HepG2 (cell line): ENCODE data around the gene SIM1. TPM values are rescaled to one million over a fixed set of nuclear protein-coding genes. Genes with fewer than 3 reads are reported as not detected.

Experiments
- ATAC-seq: fragments of 200-7000 bp; cut with Tn5 transposase; 3 replicates; pipeline ENCODE4 v1.9.1; 2020; ENCODE audit warnings: mild to moderate bottlenecking, moderate library complexity
- BruUV-seq: library from RNA; stranded (reverse); fragments of 400-500 nt; replicated peaks from 2 replicates; lab custom pipeline; 2021; lab: Mats Ljungman, UMichigan
- CTCF ChIA-PET: fragments of 300-600 bp; formaldehyde crosslinking; extraction: SDS; loops from one replicate; lab custom pipeline; 2021; ENCODE audit warnings: low total read pairs, inconsistent platforms, low intra/inter-chr PET ratio; lab: Yijun Ruan, JAX
- POLR2A ChIA-PET: fragments of 350-600 bp; sonication (Branson Sonifier 250); formaldehyde crosslinking; loops from one replicate; lab custom pipeline; 2020; ENCODE audit warnings: antibody characterized with exemption, inconsistent platforms; lab: Yijun Ruan, JAX
- DNase-seq: peaks from one replicate; pipeline ENCODE4 v3.0.0-alpha.2; 2015; ENCODE audit warnings: low spot score
- FAIRE-seq: peaks from 3 replicates; lab custom pipeline; 2011; peaks lifted over from hg19 to GRCh38; lab: Jason Lieb, UNC
- H2AFZ ChIP-seq: one replicate; pipeline ENCODE4 v1.6.1; 2011; ENCODE audit warnings: low read length, inconsistent platforms
- H3K27ac ChIP-seq: fragments of 300-600 bp; 3 replicates; pipeline ENCODE4 v1.8.0; 2011; ENCODE audit warnings: mixed run types, mild to moderate bottlenecking, mixed read lengths, low read length, inconsistent platforms; ENCODE audit not compliant: insufficient read depth; ENCODE audit errors: extremely low read length
- H3K27me3 ChIP-seq, 2 experiments: fragments of 200-600 bp in 1 of 2; 2 replicates in 1 of 2; 3 replicates in 1 of 2; pipeline versions ENCODE4 v1.6.0 to v1.8.0; 2011; ENCODE audit warnings: low read length in 2 of 2, mild to moderate bottlenecking in 2 of 2, moderate library complexity in 2 of 2, inconsistent platforms in 1 of 2; ENCODE audit not compliant: insufficient read depth in 2 of 2, control insufficient read depth in 1 of 2
- H3K36me3 ChIP-seq, 2 experiments: fragments of 200-600 bp in 1 of 2; replicated peaks in 1 of 2; 2 replicates in 1 of 2; 3 replicates in 1 of 2; pipeline versions ENCODE4 v1.5.1 to v1.8.0; 2011; ENCODE audit warnings: low read length in 2 of 2, inconsistent platforms in 1 of 2; ENCODE audit not compliant: insufficient read depth in 2 of 2, control insufficient read depth in 1 of 2
- H3K4me1 ChIP-seq: 2 replicates; pipeline ENCODE4 v1.5.1; 2012; ENCODE audit warnings: low read length, inconsistent platforms; ENCODE audit not compliant: insufficient read depth
- H3K4me2 ChIP-seq: 2 replicates; pipeline ENCODE4 v1.6.0; 2011; ENCODE audit warnings: low read depth, low read length, inconsistent platforms
- H3K4me3 ChIP-seq, 3 experiments: fragments of 200-600 bp in 1 of 3; sonication (generic), shearing (Covaris generic) in 1 of 3; replicated peaks in 1 of 3; 2 replicates each; pipeline ENCODE4 v1.5.1; 2011 to 2016; ENCODE audit warnings: low read length in 3 of 3, inconsistent platforms in 2 of 3, low read depth in 2 of 3, mild to moderate bottlenecking in 2 of 3, control low read depth in 1 of 3, mixed read lengths in 1 of 3; ENCODE audit not compliant: insufficient read depth in 1 of 3
- H3K79me2 ChIP-seq: one replicate; pipeline ENCODE4 v1.6.1; 2011; ENCODE audit warnings: low read length, inconsistent platforms; ENCODE audit not compliant: insufficient read depth
- H3K9ac ChIP-seq: 2 replicates; pipeline ENCODE4 v1.6.0; 2011; ENCODE audit warnings: mild to moderate bottlenecking, low read depth, low read length, inconsistent platforms; ENCODE audit not compliant: insufficient read depth
- H3K9me3 ChIP-seq: 2 replicates; pipeline ENCODE4 v1.5.1; 2012; ENCODE audit warnings: mild to moderate bottlenecking, low read length
- H4K20me1 ChIP-seq: 2 replicates; pipeline ENCODE4 v1.6.0; 2011; ENCODE audit warnings: inconsistent platforms, mild to moderate bottlenecking, low read length, moderate library complexity; ENCODE audit not compliant: insufficient read depth
- ERF ChIP-seq: IDR thresholded peaks from 2 replicates; pipeline ENCODE4 v1.6.1; 2018; ENCODE audit warnings: missing biosample characterization, missing genetic modification reagents
- KDM4B ChIP-seq: sonication (generic); formaldehyde crosslinking; IDR thresholded peaks from 2 replicates; pipeline ENCODE4 v1.4.0; 2020; ENCODE audit warnings: missing genetic modification reagents
- MIXL1 ChIP-seq: IDR thresholded peaks from 2 replicates; pipeline ENCODE4 v1.6.1; 2016
- RBM39 ChIP-seq: fragments of 200-400 bp; formaldehyde crosslinking; IDR thresholded peaks from one replicate; pipeline ENCODE4 v1.6.1; 2018; ENCODE audit warnings: antibody characterized with exemption, mild to moderate bottlenecking, low read depth, low read length; ENCODE audit not compliant: poor library complexity, severe bottlenecking
- TAF15 ChIP-seq: fragments of 200-400 bp; formaldehyde crosslinking; IDR thresholded peaks from one replicate; pipeline ENCODE4 v1.6.1; 2018; ENCODE audit warnings: mild to moderate bottlenecking, low read depth, low read length; ENCODE audit not compliant: poor library complexity, severe bottlenecking
- ZNF720 ChIP-seq: sonication (generic); formaldehyde crosslinking; IDR thresholded peaks from 2 replicates; pipeline ENCODE4 v1.4.0; 2020; ENCODE audit warnings: missing genetic modification reagents
- ZNF737 ChIP-seq: sonication (generic); formaldehyde crosslinking; IDR thresholded peaks from 2 replicates; pipeline ENCODE4 v1.5.0; 2020; ENCODE audit warnings: missing genetic modification reagents, mild to moderate bottlenecking, borderline replicate concordance
- WGBS: methylation state at CpG from one replicate; pipeline ENCODE4 v1.1.6; 2017; ENCODE audit warnings: low lambda C conversion rate; 5-methylcytosine and 5-hydroxymethylcytosine counted together
- in situ Hi-C: cut with HindIII; loops from 2 replicates; pipeline ENCODE4 v1.10.0; 2017; ENCODE audit warnings: low pct_unique_long_range_greater_than_20kb; ENCODE audit not compliant: extremely low pct_ligation_motif_present
- intact Hi-C: fragments of 100-400 bp; cut with micrococcal nuclease; formaldehyde crosslinking; loops from one replicate; pipeline ENCODE4 v1.10.0; 2022; ENCODE audit not compliant: unreplicated experiment
- polyA plus RNA-seq, 8 experiments: library from polyadenylated mRNA; depleted of rRNA in 3 of 8; stranded (reverse) in 7 of 8; unstranded in 1 of 8; fragments of >200 nt; fragmentation: Illumina TruSeq in 4 of 8; extraction: Trizol in 4 of 8; gene quantifications; 2 replicates each; pipeline versions ENCODE4 v1.2.1 to v1.2.3, GENCODE V29; 2011 to 2016; ENCODE audit warnings: low read depth in 4 of 8, missing spikeins in 1 of 8, mixed read lengths in 1 of 8; ENCODE audit not compliant: insufficient read depth in 1 of 8
- total RNA-seq, 5 experiments: library from RNA; depleted of rRNA; stranded (reverse); fragments of >200 nt; fragmentation: Illumina TruSeq; extraction: Trizol; gene quantifications; 2 replicates each; pipeline ENCODE4 v1.2.3, GENCODE V29; 2016; ENCODE audit warnings: low read depth in 1 of 5

Gene SIM1
- total and polyA plus RNA-seq, 2 of the 13 experiments (the other 11 are each of a cell fraction or from before 2014, with no cell fraction given), result not detected

DNA sequence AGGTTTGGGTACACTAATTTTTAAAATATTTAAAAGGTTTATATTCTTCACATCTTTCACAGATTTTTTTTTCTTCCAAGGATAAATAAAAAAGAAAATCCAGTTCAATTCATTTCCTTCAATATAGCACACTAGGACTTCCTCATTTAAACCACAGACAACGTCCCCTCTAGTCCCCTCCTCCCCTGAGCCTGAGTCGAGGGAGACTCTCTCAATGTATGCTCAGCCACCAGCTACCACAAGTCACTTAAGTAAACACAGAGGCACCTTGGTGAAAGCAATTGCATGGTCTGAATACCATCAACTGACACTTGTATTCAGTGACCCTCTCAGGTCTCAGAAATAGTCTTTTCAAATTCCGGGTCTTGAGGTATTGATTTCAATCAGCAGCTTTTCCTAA, 88.6 kb downstream of the SIM1 start:
- Histone ChIP-seq H2AFZ (no peak overlapping the region), H3K27me3 (no peaks in the 10 kb centered on the region), H3K4me1 (no peaks in the 10 kb centered on the region), H4K20me1 (no peaks in the 10 kb centered on the region), H3K36me3 (no peaks in the 10 kb centered on the region), H3K4me3 (no peak overlapping the region), H3K9ac (no peak overlapping the region), H3K9me3 (no peaks in the 10 kb centered on the region), H3K79me2 (no peaks in the 10 kb centered on the region), H3K4me2 (no peak overlapping the region), H3K27ac (no peak overlapping the region)
- in situ Hi-C loops (no loop called here), intact Hi-C loops (no loop called here)
- POLR2A ChIA-PET, result no interaction called here
- CTCF ChIA-PET, result no interaction called here
- no peak for FAIRE-seq
- TF ChIP-seq RBM39, result no peak
- TF ChIP-seq ERF (CRISPR knock-in tag), result no peak
- BruUV-seq, result no TSS peak
- WGBS, result 0% methylated on average over 3 of the region's 3 CpGs
- no peak for ATAC-seq
- DNase-seq, result no peak

DNA sequence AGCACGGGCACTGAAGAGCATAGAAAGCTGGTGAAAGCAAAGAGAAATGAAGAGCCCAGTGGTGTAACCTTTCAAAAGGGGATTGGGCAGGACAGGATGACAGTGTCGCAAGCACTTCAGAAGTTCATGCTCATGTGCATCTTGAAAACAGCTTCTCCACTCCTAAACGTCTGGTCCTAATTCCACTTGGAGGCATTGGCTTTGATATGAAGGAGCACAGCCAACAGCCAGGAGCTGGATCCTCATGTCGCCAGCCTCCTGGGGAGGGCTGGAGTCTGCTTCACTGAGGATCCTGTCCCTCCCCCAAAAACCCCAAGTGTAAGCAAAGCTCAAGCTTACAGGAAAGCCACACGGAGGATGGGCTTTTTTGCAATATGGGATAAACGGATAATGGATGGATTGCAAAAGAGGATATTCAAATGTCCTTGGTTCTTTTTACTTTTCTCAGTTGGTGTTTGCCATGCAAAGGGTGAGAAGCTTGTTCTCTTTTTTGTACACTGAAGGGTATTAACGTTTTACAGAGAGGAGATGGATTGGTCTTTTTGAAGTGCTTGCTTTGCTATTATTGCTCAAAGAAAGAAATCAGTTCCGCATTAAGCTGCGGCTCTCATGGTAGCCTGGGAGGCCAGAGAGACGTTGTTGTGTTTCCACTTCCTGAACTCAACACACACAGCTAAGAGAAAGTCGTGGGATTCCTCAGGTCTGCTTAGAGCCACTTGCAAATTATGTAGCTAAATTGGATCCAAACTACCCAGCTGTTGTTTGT, 92.2 kb downstream of the SIM1 start:
- WGBS, result 4% methylated on average over 10 of the region's 11 CpGs
- FAIRE-seq, result no peak
- Histone ChIP-seq H3K4me3 (no peak overlapping the region), H3K4me1 (no peaks in the 10 kb centered on the region), H3K9ac (no peak overlapping the region), H3K27ac (no peak overlapping the region), H4K20me1 (no peaks in the 10 kb centered on the region)
- intact Hi-C loops, result no loop called here
- in situ Hi-C loops, result no loop called here
- TF ChIP-seq MIXL1 (no peak), ZNF720 (CRISPR knock-in tag) (no peak), ZNF737 (CRISPR knock-in tag) (no peak), KDM4B (no peak), TAF15 (no peak)
- TF ChIP-seq, all 625 proteins: peak for 0
- BruUV-seq, result no TSS peak
- Histone ChIP-seq H3K36me3 (no peaks in the 10 kb centered on the region), H3K79me2 (no peaks in the 10 kb centered on the region), H2AFZ (no peak overlapping the region), H3K4me2 (no peak overlapping the region), H3K9me3 (no peaks in the 10 kb centered on the region), H3K27me3 (no peaks in the 10 kb centered on the region)
- POLR2A ChIA-PET, result no interaction called here
- CTCF ChIA-PET, result no interaction called here
- DNase-seq (no peak), ATAC-seq (no peak)
